ENCODE measurements around the gene JOSD1.
A peak's percentile ranks its signal among the peaks of the same experiment; 100 is the strongest.

JOSD1 gene

GRCh38 chr22:38733329-38733723 is 32.6 kb upstream of the JOSD1 start:
- ATAC-seq: peak; percentile 47
- peak; percentile 67 for DNase-seq

- no peak for DNase-seq
- no peak for ATAC-seq
Measured at GRCh38 chr22:38732251-38732815, 31.6 kb upstream of the JOSD1 start.

- DNase-seq: no peak
- ATAC-seq: peak; percentile 10
Measured at GRCh38 chr22:38731703-38732161, 31.0 kb upstream of the JOSD1 start.

GRCh38 chr22:38730411-38730871 is 29.7 kb upstream of the JOSD1 start:
- ATAC-seq (no peak), DNase-seq (no peak)

- DNase-seq: no peak
- no peak for ATAC-seq
Measured at GRCh38 chr22:38729946-38730345, 29.2 kb upstream of the JOSD1 start.

DNA sequence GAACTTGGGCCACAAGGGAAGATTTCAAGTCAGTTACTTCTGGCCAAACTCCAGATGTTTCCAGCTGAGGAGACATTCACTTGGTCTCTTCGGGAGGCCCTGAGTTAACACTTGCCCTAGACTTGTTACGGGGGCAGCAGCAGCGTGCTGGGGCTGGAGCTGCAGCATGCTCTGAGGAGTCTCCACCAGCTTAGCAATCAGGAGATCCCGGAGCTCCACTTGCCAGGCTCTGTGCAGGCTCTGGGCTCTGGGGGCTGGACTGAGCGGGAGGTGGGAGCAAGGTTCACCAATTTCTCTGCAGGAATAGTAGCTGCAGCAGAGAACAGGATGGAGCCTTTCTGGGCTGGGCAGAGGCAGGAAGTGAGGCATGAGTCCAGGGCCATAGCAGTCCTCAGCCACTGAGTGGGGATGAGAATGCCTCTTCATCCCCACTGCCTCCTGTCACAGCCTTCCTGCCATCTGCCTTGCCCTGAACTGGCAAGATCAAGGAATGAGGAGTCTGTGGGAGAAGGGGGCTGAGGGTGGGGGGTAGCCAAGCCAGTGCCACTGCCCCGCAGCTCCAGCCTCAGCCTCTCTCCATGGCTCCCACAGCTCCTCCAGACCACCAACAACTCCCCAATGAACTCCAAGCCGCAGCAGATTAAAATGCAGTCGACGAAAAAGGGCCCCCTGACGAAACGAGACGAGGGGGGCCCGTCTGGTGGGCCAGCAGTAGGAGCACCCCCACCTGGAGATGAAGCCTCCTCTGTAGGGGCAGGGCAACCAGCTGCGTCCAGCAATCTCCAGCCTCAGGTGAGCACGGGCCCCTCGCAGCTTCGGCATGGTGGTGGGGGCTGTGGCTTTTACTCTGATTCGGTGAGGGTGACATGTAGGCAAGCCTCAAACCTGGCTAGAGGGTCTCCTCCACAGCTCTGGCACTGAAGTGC is 28.4 kb upstream of the JOSD1 start:
- DNase-seq (no peak), ATAC-seq (no peak)

- ATAC-seq (no peak), DNase-seq (no peak)
Measured at GRCh38 chr22:38727530-38728451, 27.0 kb upstream of the JOSD1 start.

GRCh38 chr22:38727123-38727522 is 26.4 kb upstream of the JOSD1 start:
- no peak for ATAC-seq
- DNase-seq: no peak

DNA sequence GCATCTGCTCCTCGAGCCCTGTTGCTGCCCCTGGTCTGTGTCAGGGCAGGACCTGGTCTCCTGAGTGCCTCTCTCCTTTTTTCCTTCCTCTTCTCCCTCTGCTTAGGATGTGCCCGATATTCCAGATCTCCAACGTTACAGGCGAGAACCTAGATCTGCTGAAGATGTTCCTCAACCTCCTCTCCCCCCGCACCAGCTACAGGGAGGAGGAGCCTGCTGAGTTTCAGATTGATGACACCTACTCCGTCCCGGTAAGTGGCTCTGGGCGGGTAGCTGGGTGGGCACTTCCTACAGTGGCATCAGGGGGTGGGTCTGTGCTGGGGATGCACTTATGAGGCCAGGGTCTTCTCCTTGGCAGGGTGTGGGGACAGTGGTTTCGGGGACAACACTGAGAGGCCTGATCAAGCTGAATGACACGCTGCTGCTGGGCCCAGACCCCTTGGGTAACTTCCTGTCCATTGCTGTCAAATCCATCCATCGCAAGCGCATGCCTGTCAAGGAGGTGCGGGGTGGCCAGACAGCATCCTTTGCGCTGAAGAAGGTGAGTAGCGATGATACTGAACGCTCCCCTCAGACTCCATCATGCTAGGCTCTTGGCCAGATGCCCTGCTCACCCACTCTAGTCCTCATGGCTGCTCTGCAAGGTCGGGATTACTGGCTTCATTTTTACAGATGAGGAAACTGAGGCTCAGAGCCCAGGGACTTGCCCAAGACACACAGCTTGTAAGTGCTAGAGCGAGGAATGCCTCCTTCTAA is 25.3 kb upstream of the JOSD1 start:
- DNase-seq (no peak), ATAC-seq (no peak)

DNA sequence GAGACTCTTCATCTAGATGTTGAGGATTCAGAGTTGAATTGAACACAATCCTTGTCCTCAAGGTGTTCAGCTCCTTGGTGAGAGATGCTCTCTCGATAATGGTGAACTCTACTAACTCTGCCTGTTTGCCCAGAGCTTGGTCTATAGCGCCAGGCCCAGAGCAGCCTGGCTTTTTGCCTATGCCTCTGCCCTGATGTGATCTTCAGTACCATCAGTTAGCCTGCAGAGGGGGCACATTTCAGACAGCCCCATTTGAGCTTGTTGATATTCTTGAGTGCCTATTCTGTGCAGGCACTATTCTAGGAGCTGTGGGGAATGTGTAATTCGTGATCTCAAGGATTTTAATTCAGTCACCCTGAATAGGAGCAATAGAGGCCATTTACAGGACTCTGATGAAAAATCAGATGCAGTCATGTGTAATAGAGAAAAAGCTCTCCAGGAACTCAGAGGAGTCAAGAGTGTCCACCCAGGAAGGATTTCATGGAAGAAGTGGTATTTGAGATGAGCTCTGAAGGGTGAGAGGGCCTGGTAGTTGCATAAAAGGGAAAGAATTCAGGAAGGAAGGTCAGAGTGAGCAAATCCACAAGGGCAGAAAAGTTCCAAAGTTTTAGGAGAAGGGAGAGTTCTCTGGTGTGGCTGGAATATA is 24.3 kb upstream of the JOSD1 start:
- DNase-seq (no peak), ATAC-seq (peak; percentile 51)

GRCh38 chr22:38724176-38724575 is 23.4 kb upstream of the JOSD1 start:
- ATAC-seq: no peak
- DNase-seq: no peak

DNA sequence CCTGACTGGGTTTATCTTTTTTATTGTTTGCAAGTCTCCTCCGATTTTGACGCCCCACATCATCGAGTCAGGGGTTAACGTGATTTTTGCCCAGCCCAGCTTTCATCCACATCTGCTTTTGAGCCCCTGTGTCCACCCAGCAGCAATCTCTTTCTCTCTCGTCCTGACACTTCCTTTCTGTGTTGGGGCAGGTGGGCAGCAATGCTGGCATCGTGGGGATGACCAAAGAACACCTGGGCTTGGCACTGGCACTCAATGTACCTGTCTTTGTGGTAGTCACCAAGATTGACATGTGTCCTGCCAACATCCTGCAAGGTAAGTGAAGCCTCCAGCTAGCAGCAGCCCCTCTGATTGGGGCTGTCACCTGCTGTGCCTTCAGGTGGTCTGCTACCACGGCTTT is 20.8 kb upstream of the JOSD1 start:
- ATAC-seq (no peak), DNase-seq (no peak)

GRCh38 chr22:38720350-38720749 is 19.6 kb upstream of the JOSD1 start:
- no peak for ATAC-seq

DNA sequence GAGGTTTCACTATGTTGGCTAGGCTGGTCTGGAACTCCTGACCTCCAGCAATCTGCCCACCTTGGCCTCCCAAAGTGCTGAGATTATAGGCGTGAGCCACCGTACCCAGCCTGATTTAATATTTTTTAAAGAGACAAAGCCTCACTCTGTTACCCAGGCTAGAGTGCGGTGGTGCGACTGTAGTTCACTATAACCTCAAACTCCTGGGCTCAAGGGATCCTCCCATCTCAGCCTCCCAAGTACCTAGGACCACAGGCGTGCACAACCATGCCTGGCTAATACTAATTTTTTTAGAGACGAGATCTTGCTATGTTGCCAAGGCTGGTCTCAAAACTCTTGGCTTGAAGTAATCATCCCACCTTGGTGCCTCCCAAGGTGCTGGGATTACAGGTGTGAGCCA is 18.5 kb upstream of the JOSD1 start:
- no peak for ATAC-seq
- no peak for DNase-seq

More at GRCh38 chr22:38720350-38720749, 19.6 kb upstream of the JOSD1 start:
- no peak for DNase-seq

DNA sequence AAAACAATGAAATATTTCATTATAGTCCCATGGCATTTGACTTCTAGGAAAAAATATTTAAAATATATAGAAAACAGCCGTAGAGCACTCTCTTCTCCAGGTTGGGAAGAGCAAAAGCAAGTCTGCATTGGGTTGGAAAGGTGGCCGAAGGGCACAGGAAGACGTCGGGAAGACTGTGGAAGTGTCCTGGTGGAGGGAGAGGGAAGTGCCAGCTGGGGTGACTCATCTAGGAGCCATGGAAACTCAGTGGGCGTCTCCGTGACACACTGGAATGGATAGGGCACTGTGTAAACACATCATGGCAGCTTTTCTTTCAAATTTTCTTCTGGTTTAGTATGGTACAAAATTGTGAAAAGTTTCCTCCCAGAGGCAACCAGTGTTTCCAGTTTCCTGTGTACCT is 17.7 kb upstream of the JOSD1 start:
- DNase-seq: no peak
- no peak for ATAC-seq

DNA sequence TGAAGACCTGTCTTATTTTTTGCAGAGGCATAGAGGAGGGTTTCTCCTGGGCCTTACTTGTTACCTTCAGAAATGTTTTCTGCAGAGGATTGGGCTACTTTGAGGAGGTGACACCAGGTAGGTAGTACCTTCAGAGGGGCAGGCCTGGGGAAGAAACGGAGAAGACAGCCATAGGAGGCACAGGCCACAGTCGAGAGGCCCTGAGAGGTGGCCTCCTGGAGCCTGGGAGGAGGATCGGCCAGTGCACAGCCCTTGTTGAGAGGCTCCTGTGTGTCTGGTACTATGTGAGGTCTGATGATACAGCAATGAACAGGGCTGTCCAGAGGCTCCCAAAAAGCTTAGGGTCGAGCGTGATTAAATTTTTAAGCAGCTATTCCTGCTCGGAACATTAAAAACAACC is 16.5 kb upstream of the JOSD1 start:
- DNase-seq: no peak
- ATAC-seq: no peak

DNA sequence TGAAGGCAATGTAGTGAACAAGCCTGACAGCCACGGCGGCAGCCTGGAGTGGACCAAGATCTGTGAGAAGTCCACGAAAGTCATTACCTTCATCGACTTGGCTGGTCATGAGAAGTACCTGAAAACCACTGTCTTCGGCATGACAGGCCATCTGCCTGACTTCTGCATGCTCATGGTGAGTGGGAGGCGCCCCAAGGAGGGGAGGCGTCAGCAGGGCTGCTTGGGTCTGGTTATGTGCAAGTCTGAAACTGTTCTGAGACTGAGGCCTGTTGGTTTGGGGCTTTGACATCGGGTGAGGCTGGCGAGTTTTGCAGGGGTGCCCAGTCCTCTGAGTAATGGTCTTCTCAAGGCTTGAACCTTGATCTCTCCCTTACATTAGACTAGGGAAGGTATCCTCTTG is 16.1 kb upstream of the JOSD1 start:
- no peak for DNase-seq

DNA sequence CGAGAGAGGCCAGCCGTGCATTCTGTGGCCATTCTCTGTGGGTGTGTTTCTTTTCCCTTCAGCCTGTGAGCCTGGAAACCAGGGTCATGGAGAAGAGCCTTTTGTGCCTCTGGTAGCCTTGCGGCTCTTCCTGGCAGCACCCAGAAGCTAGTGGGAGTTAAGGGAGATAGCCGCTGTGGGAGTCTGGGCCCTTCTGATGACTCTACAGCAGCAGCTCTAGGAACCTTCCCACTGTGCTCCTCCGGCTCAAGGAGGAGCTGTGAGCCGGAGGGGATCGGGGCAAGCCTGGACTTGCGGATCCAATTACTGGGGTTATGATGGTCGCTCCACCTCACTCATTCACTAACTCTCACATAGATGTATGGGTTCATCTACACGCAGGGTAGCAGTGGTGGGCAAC is 15.5 kb upstream of the JOSD1 start:
- no peak for DNase-seq
- no peak for ATAC-seq

More for the DNA sequence above, 16.1 kb upstream of the JOSD1 start:
- no peak for ATAC-seq

GRCh38 chr22:38715852-38716251 is 15.1 kb upstream of the JOSD1 start:
- no peak for ATAC-seq
- DNase-seq: no peak

GRCh38 chr22:38715176-38715764 is 14.5 kb upstream of the JOSD1 start:
- DNase-seq: no peak
- ATAC-seq: no peak

DNA sequence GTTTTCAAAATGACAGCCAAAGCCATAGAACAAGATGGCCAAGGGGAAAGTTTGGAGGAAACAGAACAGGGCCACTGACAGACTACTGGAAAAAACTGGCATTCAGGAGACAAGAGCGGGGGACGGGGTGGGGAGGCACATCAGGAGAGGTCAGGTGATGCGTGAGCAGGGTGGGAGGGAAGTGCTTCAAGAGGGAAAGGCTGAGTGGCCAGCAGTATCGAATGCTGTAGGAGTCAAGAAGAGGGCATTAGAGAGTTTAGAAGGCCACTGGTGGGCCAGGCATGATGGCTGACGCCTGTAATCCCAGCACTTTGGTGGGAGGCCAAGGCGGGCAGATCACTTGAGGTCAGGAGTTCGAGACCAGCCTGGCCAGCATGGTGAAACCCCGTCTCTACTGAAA is 13.2 kb upstream of the JOSD1 start:
- DNase-seq: no peak
- ATAC-seq: no peak
